Urothelium cell line (cell line): Measurements from ENCODE around the gene ASB12.
A peak's percentile ranks its signal among the peaks of the same experiment; 100 is the strongest.
"Not testable (repeated sequence)": the region's sequence is repeated elsewhere in the genome, so short reads cannot be mapped to it uniquely, and the experiment has no call there.

ENCODE experiments used
- DNase-seq: peaks from one replicate; pipeline ENCODE4 v3.0.0; 2011; ENCODE audit warnings: low spot score, mixed read lengths
- FAIRE-seq: peaks from 2 replicates; lab custom pipeline; 2011; peaks lifted over from hg19 to GRCh38; lab: Jason Lieb, UNC

Gene ASB12

GRCh38 chrX:64230123-64230970 lies at the start of gene ASB12:
ASB12 (minus strand) TSS chrX:64230607; CDS start chrX:64225650, 4,957 bp downstream.
- DNase-seq (no peak), FAIRE-seq (no peak)

GRCh38 chrX:64265265-64265664 lies 34.9 kb upstream of the ASB12 start:
- no peak for DNase-seq
- FAIRE-seq, result no peak

GRCh38 chrX:64229154-64229553 lies 1.3 kb downstream of the ASB12 start:
- FAIRE-seq, result no peak
- no peak for DNase-seq

GRCh38 chrX:64218023-64218422 lies 12.4 kb downstream of the ASB12 start:
- DNase-seq (no peak), FAIRE-seq (no peak)

GRCh38 chrX:64213989-64214388 lies 16.4 kb downstream of the ASB12 start:
- FAIRE-seq, DNase-seq: not testable (repeated sequence)

- FAIRE-seq (no peak), DNase-seq (no peak)
Measured at GRCh38 chrX:64206556-64207162, 23.7 kb downstream of the ASB12 start.

GRCh38 chrX:64205735-64206501 lies 24.5 kb downstream of the ASB12 start:
- FAIRE-seq (no peak), DNase-seq (peak; percentile 90)

- DNase-seq (no peak), FAIRE-seq (no peak)
Measured at GRCh38 chrX:64205441-64205734, 25.0 kb downstream of the ASB12 start, which contains the start of gene AMER1. AMER1 (minus strand) TSS chrX:64205708; CDS start chrX:64193286, 12,422 bp downstream.

GRCh38 chrX:64204701-64205440 lies 25.5 kb downstream of the ASB12 start:
- FAIRE-seq (no peak), DNase-seq (peak; percentile 54)

GRCh38 chrX:64204252-64204651 lies 26.2 kb downstream of the ASB12 start:
- peak; percentile 8 for DNase-seq

GRCh38 chrX:64202808-64203325 lies 27.5 kb downstream of the ASB12 start:
- no peak for DNase-seq
- no peak for FAIRE-seq

More at GRCh38 chrX:64204252-64204651, 26.2 kb downstream of the ASB12 start:
- no peak for FAIRE-seq

- FAIRE-seq (no peak), DNase-seq (no peak)
Measured at GRCh38 chrX:64198036-64198435, 32.4 kb downstream of the ASB12 start.

GRCh38 chrX:64196606-64197005 lies 33.8 kb downstream of the ASB12 start:
- DNase-seq (no peak), FAIRE-seq (no peak)

GRCh38 chrX:64195862-64196261 lies 34.5 kb downstream of the ASB12 start:
- FAIRE-seq (no peak), DNase-seq (no peak)

- DNase-seq (no peak), FAIRE-seq (no peak)
Measured at GRCh38 chrX:64192673-64193072, 37.7 kb downstream of the ASB12 start.

- no peak for DNase-seq
- no peak for FAIRE-seq
Measured at GRCh38 chrX:64192040-64192439, 38.4 kb downstream of the ASB12 start.

GRCh38 chrX:64191281-64192010 lies 39.0 kb downstream of the ASB12 start:
- DNase-seq (no peak), FAIRE-seq (no peak)

- DNase-seq (no peak), FAIRE-seq (no peak)
Measured at GRCh38 chrX:64190136-64190740, 40.2 kb downstream of the ASB12 start.

- FAIRE-seq, result no peak
- DNase-seq, result no peak
Measured at GRCh38 chrX:64188901-64189300, 41.5 kb downstream of the ASB12 start.

GRCh38 chrX:64187762-64188150 lies 42.7 kb downstream of the ASB12 start:
- FAIRE-seq, result no peak
- DNase-seq, result no peak
